Ovary (tissue), 3 donors: Measurements from ENCODE around the gene PID1.

Experiments
- CTCF ChIP-seq, 3 donors: fragments of 450-650 bp in 2 of 3; fragments of 200-600 bp in 1 of 3; IDR thresholded peaks; one replicate each; pipeline versions ENCODE4 v1.5.1 to v1.8.0; 2016 to 2022; ENCODE audit warnings: antibody characterized with exemption in 3 of 3, mild to moderate bottlenecking in 1 of 3
- EP300 ChIP-seq: sonication (generic); formaldehyde crosslinking; IDR thresholded peaks from one replicate; pipeline ENCODE4 v1.6.1; 2017; ENCODE audit warnings: antibody characterized with exemption
- POLR2A ChIP-seq: fragments of 450-650 bp; IDR thresholded peaks from one replicate; pipeline ENCODE4 v1.6.1; 2017; ENCODE audit warnings: antibody characterized with exemption, mild to moderate bottlenecking, moderate library complexity
- donor health status: DM: no; HTN: no; CAD: no.

- no peak for TF ChIP-seq POLR2A
- TF ChIP-seq CTCF (IDR thresholded peaks at IDR 0.05): no peak
- no peak for TF ChIP-seq EP300
These were observed 2.5 kb downstream of the PID1 start for GRCh38 chr2:229268626-229269025.
